HepG2 (cell line): ENCODE measurements around the gene TANC1. TPM values are rescaled to one million over a fixed set of nuclear protein-coding genes. Genes with fewer than 3 reads are reported as not detected.

Experiments
- ATAC-seq: fragments of 200-7000 bp; cut with Tn5 transposase; 3 replicates; pipeline ENCODE4 v1.9.1; 2020; ENCODE audit warnings: mild to moderate bottlenecking, moderate library complexity
- BruUV-seq: library from RNA; stranded (reverse); fragments of 400-500 nt; replicated peaks from 2 replicates; lab custom pipeline; 2021; lab: Mats Ljungman, UMichigan
- CTCF ChIA-PET: fragments of 300-600 bp; formaldehyde crosslinking; extraction: SDS; loops from one replicate; lab custom pipeline; 2021; ENCODE audit warnings: low total read pairs, inconsistent platforms, low intra/inter-chr PET ratio; lab: Yijun Ruan, JAX
- POLR2A ChIA-PET: fragments of 350-600 bp; sonication (Branson Sonifier 250); formaldehyde crosslinking; loops from one replicate; lab custom pipeline; 2020; ENCODE audit warnings: antibody characterized with exemption, inconsistent platforms; lab: Yijun Ruan, JAX
- DNase-seq: peaks from one replicate; pipeline ENCODE4 v3.0.0-alpha.2; 2015; ENCODE audit warnings: low spot score
- FAIRE-seq: peaks from 3 replicates; lab custom pipeline; 2011; peaks lifted over from hg19 to GRCh38; lab: Jason Lieb, UNC
- H2AFZ ChIP-seq: one replicate; pipeline ENCODE4 v1.6.1; 2011; ENCODE audit warnings: low read length, inconsistent platforms
- H3K27ac ChIP-seq: fragments of 300-600 bp; 3 replicates; pipeline ENCODE4 v1.8.0; 2011; ENCODE audit warnings: mixed run types, mild to moderate bottlenecking, mixed read lengths, low read length, inconsistent platforms; ENCODE audit not compliant: insufficient read depth; ENCODE audit errors: extremely low read length
- H3K27me3 ChIP-seq, 2 experiments: fragments of 200-600 bp in 1 of 2; 2 replicates in 1 of 2; 3 replicates in 1 of 2; pipeline versions ENCODE4 v1.6.0 to v1.8.0; 2011; ENCODE audit warnings: low read length in 2 of 2, mild to moderate bottlenecking in 2 of 2, moderate library complexity in 2 of 2, inconsistent platforms in 1 of 2; ENCODE audit not compliant: insufficient read depth in 2 of 2, control insufficient read depth in 1 of 2
- H3K36me3 ChIP-seq, 2 experiments: fragments of 200-600 bp in 1 of 2; replicated peaks in 1 of 2; 2 replicates in 1 of 2; 3 replicates in 1 of 2; pipeline versions ENCODE4 v1.5.1 to v1.8.0; 2011; ENCODE audit warnings: low read length in 2 of 2, inconsistent platforms in 1 of 2; ENCODE audit not compliant: insufficient read depth in 2 of 2, control insufficient read depth in 1 of 2
- H3K4me1 ChIP-seq: 2 replicates; pipeline ENCODE4 v1.5.1; 2012; ENCODE audit warnings: low read length, inconsistent platforms; ENCODE audit not compliant: insufficient read depth
- H3K4me2 ChIP-seq: 2 replicates; pipeline ENCODE4 v1.6.0; 2011; ENCODE audit warnings: low read depth, low read length, inconsistent platforms
- H3K4me3 ChIP-seq, 3 experiments: fragments of 200-600 bp in 1 of 3; sonication (generic), shearing (Covaris generic) in 1 of 3; replicated peaks in 1 of 3; 2 replicates each; pipeline ENCODE4 v1.5.1; 2011 to 2016; ENCODE audit warnings: low read length in 3 of 3, inconsistent platforms in 2 of 3, low read depth in 2 of 3, mild to moderate bottlenecking in 2 of 3, control low read depth in 1 of 3, mixed read lengths in 1 of 3; ENCODE audit not compliant: insufficient read depth in 1 of 3
- H3K79me2 ChIP-seq: one replicate; pipeline ENCODE4 v1.6.1; 2011; ENCODE audit warnings: low read length, inconsistent platforms; ENCODE audit not compliant: insufficient read depth
- H3K9ac ChIP-seq: 2 replicates; pipeline ENCODE4 v1.6.0; 2011; ENCODE audit warnings: mild to moderate bottlenecking, low read depth, low read length, inconsistent platforms; ENCODE audit not compliant: insufficient read depth
- H3K9me3 ChIP-seq: 2 replicates; pipeline ENCODE4 v1.5.1; 2012; ENCODE audit warnings: mild to moderate bottlenecking, low read length
- H4K20me1 ChIP-seq: 2 replicates; pipeline ENCODE4 v1.6.0; 2011; ENCODE audit warnings: inconsistent platforms, mild to moderate bottlenecking, low read length, moderate library complexity; ENCODE audit not compliant: insufficient read depth
- ATF1 ChIP-seq: IDR thresholded peaks from 2 replicates; pipeline ENCODE4 v1.6.1; 2016; ENCODE audit warnings: mild to moderate bottlenecking, control low read depth
- CCAR2 ChIP-seq: fragments of 200-400 bp; formaldehyde crosslinking; optimal IDR thresholded peaks from 2 replicates; pipeline ENCODE3; 2018; ENCODE audit warnings: low read depth, mild to moderate bottlenecking, low read length, moderate library complexity
- FOXC1 ChIP-seq: sonication (generic); formaldehyde crosslinking; IDR thresholded peaks from 2 replicates; pipeline ENCODE4 v1.8.0; 2022; ENCODE audit warnings: mild to moderate bottlenecking, missing genetic modification reagents, borderline replicate concordance
- FOXO1 ChIP-seq: sonication (generic); formaldehyde crosslinking; IDR thresholded peaks from 2 replicates; pipeline ENCODE4 v1.4.0; 2020; ENCODE audit warnings: missing genetic modification reagents
- GTF2F1 ChIP-seq: fragments of 150-350 bp; IDR thresholded peaks from 2 replicates; pipeline ENCODE4 v1.6.1; 2014; ENCODE audit warnings: low read length
- KAT7 ChIP-seq: IDR thresholded peaks from 2 replicates; pipeline ENCODE4 v1.6.1; 2018; ENCODE audit warnings: borderline replicate concordance, missing compliant biosample characterization
- KDM2A ChIP-seq: sonication (generic); formaldehyde crosslinking; IDR thresholded peaks from 2 replicates; pipeline ENCODE4 v1.4.0; 2020; ENCODE audit warnings: low read depth, missing genetic modification reagents, borderline replicate concordance
- MED13 ChIP-seq: sonication (generic); formaldehyde crosslinking; IDR thresholded peaks from 2 replicates; pipeline ENCODE4 v1.5.0; 2020; ENCODE audit warnings: missing genetic modification reagents
- MIER3 ChIP-seq: IDR thresholded peaks from 2 replicates; pipeline ENCODE4 v1.6.1; 2016; ENCODE audit warnings: missing compliant biosample characterization, borderline replicate concordance
- PHF20 ChIP-seq: sonication (generic); formaldehyde crosslinking; IDR thresholded peaks from 2 replicates; pipeline ENCODE4 v1.5.0; 2020; ENCODE audit warnings: mild to moderate bottlenecking, missing genetic modification reagents
- POLR2A ChIP-seq, 2 experiments: IDR thresholded peaks; 2 replicates each; pipeline ENCODE4 v1.6.1; 2011; ENCODE audit warnings: low read depth in 2 of 2, low read length in 2 of 2, mild to moderate bottlenecking in 1 of 2, moderate library complexity in 1 of 2; ENCODE audit not compliant: insufficient read depth in 1 of 2
- RAD51 ChIP-seq: fragments of 450-650 bp; IDR thresholded peaks from 2 replicates; pipeline ENCODE4 v1.6.1; 2016; ENCODE audit warnings: borderline replicate concordance
- ZNF251 ChIP-seq: sonication (generic); formaldehyde crosslinking; IDR thresholded peaks from 2 replicates; pipeline ENCODE4 v1.9.0; 2021; ENCODE audit warnings: mild to moderate bottlenecking, missing genetic modification reagents
- ZNF776 ChIP-seq: sonication (generic); formaldehyde crosslinking; IDR thresholded peaks from 2 replicates; pipeline ENCODE4 v1.4.0; 2020; ENCODE audit warnings: mild to moderate bottlenecking, missing genetic modification reagents
- ZNF792 ChIP-seq: IDR thresholded peaks from 2 replicates; pipeline ENCODE4 v1.6.1; 2016
- ZNF83 ChIP-seq: sonication (generic); formaldehyde crosslinking; IDR thresholded peaks from 2 replicates; pipeline ENCODE4 v1.4.0; 2020; ENCODE audit warnings: missing genetic modification reagents, mild to moderate bottlenecking, borderline replicate concordance
- WGBS: methylation state at CpG from one replicate; pipeline ENCODE4 v1.1.6; 2017; ENCODE audit warnings: low lambda C conversion rate; 5-methylcytosine and 5-hydroxymethylcytosine counted together
- in situ Hi-C: cut with HindIII; loops from 2 replicates; pipeline ENCODE4 v1.10.0; 2017; ENCODE audit warnings: low pct_unique_long_range_greater_than_20kb; ENCODE audit not compliant: extremely low pct_ligation_motif_present
- intact Hi-C: fragments of 100-400 bp; cut with micrococcal nuclease; formaldehyde crosslinking; loops from one replicate; pipeline ENCODE4 v1.10.0; 2022; ENCODE audit not compliant: unreplicated experiment
- polyA plus RNA-seq, 8 experiments: library from polyadenylated mRNA; depleted of rRNA in 3 of 8; stranded (reverse) in 7 of 8; unstranded in 1 of 8; fragments of >200 nt; fragmentation: Illumina TruSeq in 4 of 8; extraction: Trizol in 4 of 8; gene quantifications; 2 replicates each; pipeline versions ENCODE4 v1.2.1 to v1.2.3, GENCODE V29; 2011 to 2016; ENCODE audit warnings: low read depth in 4 of 8, missing spikeins in 1 of 8, mixed read lengths in 1 of 8; ENCODE audit not compliant: insufficient read depth in 1 of 8
- total RNA-seq, 5 experiments: library from RNA; depleted of rRNA; stranded (reverse); fragments of >200 nt; fragmentation: Illumina TruSeq; extraction: Trizol; gene quantifications; 2 replicates each; pipeline ENCODE4 v1.2.3, GENCODE V29; 2016; ENCODE audit warnings: low read depth in 1 of 5

The TANC1 gene
- total and polyA plus RNA-seq, 2 of the 13 experiments (the other 11 are each of a cell fraction or from before 2014, with no cell fraction given): 2.3 to 5.6 TPM

DNA sequence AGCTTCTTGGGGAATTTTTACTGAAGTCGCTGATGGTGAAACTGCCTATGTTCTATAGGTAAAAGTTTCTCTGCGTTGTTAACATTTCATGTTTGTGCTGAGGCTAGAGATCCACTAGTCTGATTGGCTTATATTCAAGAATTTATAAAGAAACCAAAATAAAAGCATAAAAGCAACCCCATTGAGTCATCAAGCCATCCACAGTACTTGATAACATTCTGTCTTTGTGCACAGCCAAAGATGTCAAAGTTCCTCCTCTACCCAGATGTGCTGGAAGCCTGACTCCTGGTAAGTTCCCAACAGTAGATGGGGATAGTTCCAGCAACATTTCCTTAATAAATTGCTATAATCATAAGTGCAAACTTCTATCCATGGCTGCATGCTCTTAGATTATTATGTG is 107.8 kb downstream of the TANC1 start:
- intact Hi-C loops (no loop called here), in situ Hi-C loops (no loop called here)
- Histone ChIP-seq H3K27ac (no peak overlapping the region), H3K4me1 (no peaks in the 10 kb centered on the region), H3K79me2 (no peaks in the 10 kb centered on the region), H3K4me2 (no peak overlapping the region), H3K36me3 (no peaks in the 10 kb centered on the region), H3K9ac (no peak overlapping the region), H4K20me1 (no peaks in the 10 kb centered on the region), H2AFZ (no peak overlapping the region), H3K27me3 (no peaks in the 10 kb centered on the region), H3K9me3 (no peaks in the 10 kb centered on the region), H3K4me3 (no peak overlapping the region)
- WGBS: 87% methylated on average over 2 of the region's 2 CpGs
- FAIRE-seq: no peak
- no peak for ATAC-seq
- BruUV-seq: no TSS peak
- ChIA-PET POLR2A (no interaction called here), CTCF (no interaction called here)
- DNase-seq: no peak
- no peak for TF ChIP-seq CCAR2
- no peak for TF ChIP-seq ZNF792 (CRISPR knock-in tag)
- TF ChIP-seq MIER3 (CRISPR knock-in tag): no peak
- TF ChIP-seq PHF20 (CRISPR knock-in tag): no peak
- TF ChIP-seq ZNF83 (CRISPR knock-in tag): no peak
- TF ChIP-seq KAT7 (CRISPR knock-in tag): no peak
- TF ChIP-seq FOXC1 (CRISPR knock-in tag): no peak
- TF ChIP-seq POLR2A (IDR thresholded peaks at IDR 0.05; ENCODE audit: insufficient read depth in 1 of 2, low read depth in 2 of 2, low read length in 2 of 2): no peak
- no peak for TF ChIP-seq MED13 (CRISPR knock-in tag)
- TF ChIP-seq KDM2A (CRISPR knock-in tag): no peak
- no peak for TF ChIP-seq RAD51
- TF ChIP-seq ATF1 (CRISPR knock-in tag): no peak
- TF ChIP-seq GTF2F1: no peak
- TF ChIP-seq FOXO1 (CRISPR knock-in tag): no peak
- no peak for TF ChIP-seq ZNF251 (CRISPR knock-in tag)
- TF ChIP-seq ZNF776 (CRISPR knock-in tag): no peak
